SK-N-SH (cell line): ENCODE results near the gene ANO6. TPM values are rescaled to one million over a fixed set of nuclear protein-coding genes. Genes with fewer than 3 reads are reported as not detected.

Experiments
- CTCF ChIA-PET: fragments of 300-600, 350-600 bp; formaldehyde crosslinking; extraction: SDS; loops from one replicate; lab custom pipeline; 2021; lab: Yijun Ruan, JAX
- POLR2A ChIA-PET: fragments of 350-600 bp; sonication (Branson Sonifier 250); formaldehyde crosslinking; extraction: SDS; loops from one replicate; lab custom pipeline; 2020; ENCODE audit warnings: antibody characterized with exemption, inconsistent platforms; lab: Yijun Ruan, JAX
- DNase-seq: peaks from one replicate; pipeline ENCODE4 v3.0.0; 2012
- H2AFZ ChIP-seq: fragments of 200-600 bp; sonication (generic); 2 replicates; pipeline ENCODE4 v1.8.1; 2016; ENCODE audit warnings: antibody characterized with exemption, mild to moderate bottlenecking, low read depth
- H3F3A ChIP-seq: fragments of 200-600 bp; sonication (generic); replicated peaks from 2 replicates; pipeline ENCODE3; 2016; ENCODE audit warnings: antibody characterized with exemption, mild to moderate bottlenecking; ENCODE audit not compliant: insufficient read depth
- H3K27ac ChIP-seq, 2 experiments: fragments of 200-500 bp in 1 of 2; fragments of 200-600 bp in 1 of 2; sonication (Bioruptor generic) in 1 of 2; sonication (generic), shearing (Covaris generic) in 1 of 2; 2 replicates each; pipeline versions ENCODE4 v1.5.1 to v1.6.1; 2014 to 2016; ENCODE audit warnings: low read depth in 2 of 2, inconsistent platforms in 1 of 2, low read length in 1 of 2, mild to moderate bottlenecking in 1 of 2, mixed read lengths in 1 of 2
- H3K27me3 ChIP-seq: fragments of 200-600 bp; sonication (generic), shearing (Covaris generic); 2 replicates; pipeline ENCODE4 v1.6.1; 2016; ENCODE audit warnings: mixed run types; ENCODE audit not compliant: insufficient read depth
- H3K36me3 ChIP-seq, 2 experiments: fragments of 200-500 bp in 1 of 2; fragments of 200-600 bp in 1 of 2; sonication (Bioruptor generic) in 1 of 2; sonication (generic) in 1 of 2; replicated peaks in 1 of 2; 2 replicates each; pipeline versions ENCODE3 to v1.5.1; 2014 to 2016; ENCODE audit warnings: low read length in 1 of 2, mild to moderate bottlenecking in 1 of 2; ENCODE audit not compliant: insufficient read depth in 2 of 2, control insufficient read depth in 1 of 2
- H3K4me1 ChIP-seq, 2 experiments: fragments of 200-500 bp in 1 of 2; fragments of 200-600 bp in 1 of 2; sonication (Bioruptor generic) in 1 of 2; sonication (generic), shearing (Covaris generic) in 1 of 2; 2 replicates each; pipeline versions ENCODE4 v1.5.1 to v1.6.1; 2014 to 2016; ENCODE audit warnings: low read depth in 1 of 2, low read length in 1 of 2, mixed run types in 1 of 2; ENCODE audit not compliant: insufficient read depth in 2 of 2, control insufficient read depth in 1 of 2
- H3K4me2 ChIP-seq: fragments of 200-600 bp; sonication (generic), shearing (Covaris generic); 2 replicates; pipeline ENCODE4 v1.6.1; 2017; ENCODE audit warnings: mixed run types
- H3K4me3 ChIP-seq, 2 experiments: fragments of 200-500 bp in 1 of 2; fragments of 200-600 bp in 1 of 2; sonication (Bioruptor generic) in 1 of 2; sonication (generic), shearing (Covaris generic) in 1 of 2; 2 replicates each; pipeline versions ENCODE4 v1.5.1 to v1.8.1; 2014 to 2016; ENCODE audit warnings: low read depth in 2 of 2, inconsistent platforms in 1 of 2, low read length in 1 of 2, mild to moderate bottlenecking in 1 of 2, mixed read lengths in 1 of 2, moderate library complexity in 1 of 2
- H3K79me2 ChIP-seq: fragments of 200-600 bp; sonication (generic); 2 replicates; pipeline ENCODE4 v1.8.1; 2017; ENCODE audit warnings: mild to moderate bottlenecking; ENCODE audit not compliant: insufficient read depth
- H3K9ac ChIP-seq: fragments of 200-600 bp; sonication (generic); 2 replicates; pipeline ENCODE4 v1.6.1; 2017; ENCODE audit warnings: mixed run types
- H3K9me2 ChIP-seq: fragments of 200-600 bp; sonication (generic); 2 replicates; pipeline ENCODE4 v1.6.1; 2017; ENCODE audit warnings: mixed run types
- H3K9me3 ChIP-seq: fragments of 200-600 bp; sonication (generic); 2 replicates; pipeline ENCODE4 v1.6.1; 2017; ENCODE audit warnings: mixed run types, mild to moderate bottlenecking, moderate library complexity
- H4K20me1 ChIP-seq: fragments of 200-600 bp; sonication (generic); 2 replicates; pipeline ENCODE4 v1.6.1; 2017; ENCODE audit warnings: mild to moderate bottlenecking, mixed run types; ENCODE audit not compliant: insufficient read depth
- ELF1 ChIP-seq: IDR thresholded peaks from 2 replicates; pipeline ENCODE4 v1.4.0; 2012
- FOXJ3 ChIP-seq: sonication (generic); formaldehyde crosslinking; IDR thresholded peaks from 2 replicates; pipeline ENCODE4 v1.5.1; 2020; ENCODE audit warnings: mild to moderate bottlenecking, missing genetic modification reagents
- GABPA ChIP-seq: IDR thresholded peaks from 2 replicates; pipeline ENCODE4 v1.4.0; 2012; ENCODE audit warnings: low read depth, mild to moderate bottlenecking
- JUND ChIP-seq: IDR thresholded peaks from 2 replicates; pipeline ENCODE4 v1.4.0; 2012
- NFIC ChIP-seq: IDR thresholded peaks from 2 replicates; pipeline ENCODE4 v1.4.0; 2012; ENCODE audit warnings: borderline replicate concordance
- NRF1 ChIP-seq: IDR thresholded peaks from 2 replicates; pipeline ENCODE4 v1.6.1; 2012; ENCODE audit warnings: low read depth, mild to moderate bottlenecking, low read length
- PBX3 ChIP-seq: IDR thresholded peaks from 2 replicates; pipeline ENCODE4; 2012
- RXRA ChIP-seq: IDR thresholded peaks from 2 replicates; pipeline ENCODE4 v1.4.0; 2012; ENCODE audit warnings: low read depth, mild to moderate bottlenecking, borderline replicate concordance
- SMC3 ChIP-seq: IDR thresholded peaks from 2 replicates; pipeline ENCODE4 v1.6.1; 2012; ENCODE audit warnings: low read depth, low read length, improper control_type of control experiment
- TAF1 ChIP-seq: IDR thresholded peaks from 2 replicates; pipeline ENCODE4 v1.6.1; 2012; ENCODE audit warnings: low read depth, mild to moderate bottlenecking, low read length, moderate library complexity, borderline replicate concordance
- TCF12 ChIP-seq: IDR thresholded peaks from 2 replicates; pipeline ENCODE4 v1.4.0; 2012
- USF2 ChIP-seq: fragments of 150-350 bp; IDR thresholded peaks from 2 replicates; pipeline ENCODE4 v1.6.1; 2017; ENCODE audit warnings: antibody characterized with exemption, low read length, low read depth, borderline replicate concordance
- YY1 ChIP-seq: IDR thresholded peaks from 2 replicates; pipeline ENCODE4 v1.4.0; 2012; ENCODE audit warnings: low read depth, mild to moderate bottlenecking
- WGBS: methylation state at CpG from one replicate; pipeline ENCODE4 v1.1.6; 2017; ENCODE audit warnings: low lambda C conversion rate; 5-methylcytosine and 5-hydroxymethylcytosine counted together
- polyA plus RNA-seq, 3 experiments: library from polyadenylated mRNA; depleted of rRNA; stranded (reverse); fragments of >200 nt; gene quantifications; 2 replicates each; pipeline ENCODE4 v1.2.3, GENCODE V29; 2012
- TF ChIP-seq, protein P1 (sequence below): IDR thresholded peaks from 2 replicates; pipeline ENCODE4 v1.4.0; 2012; ENCODE audit warnings: low read depth, borderline replicate concordance
- TF ChIP-seq, protein P2 (sequence below): IDR thresholded peaks from 2 replicates; pipeline ENCODE4 v1.4.0; 2012; ENCODE audit warnings: low read depth

ANO6 gene
- polyA plus RNA-seq, 1 of the 3 experiments (the other 2 are of a cell fraction): 20.1 TPM

DNA sequence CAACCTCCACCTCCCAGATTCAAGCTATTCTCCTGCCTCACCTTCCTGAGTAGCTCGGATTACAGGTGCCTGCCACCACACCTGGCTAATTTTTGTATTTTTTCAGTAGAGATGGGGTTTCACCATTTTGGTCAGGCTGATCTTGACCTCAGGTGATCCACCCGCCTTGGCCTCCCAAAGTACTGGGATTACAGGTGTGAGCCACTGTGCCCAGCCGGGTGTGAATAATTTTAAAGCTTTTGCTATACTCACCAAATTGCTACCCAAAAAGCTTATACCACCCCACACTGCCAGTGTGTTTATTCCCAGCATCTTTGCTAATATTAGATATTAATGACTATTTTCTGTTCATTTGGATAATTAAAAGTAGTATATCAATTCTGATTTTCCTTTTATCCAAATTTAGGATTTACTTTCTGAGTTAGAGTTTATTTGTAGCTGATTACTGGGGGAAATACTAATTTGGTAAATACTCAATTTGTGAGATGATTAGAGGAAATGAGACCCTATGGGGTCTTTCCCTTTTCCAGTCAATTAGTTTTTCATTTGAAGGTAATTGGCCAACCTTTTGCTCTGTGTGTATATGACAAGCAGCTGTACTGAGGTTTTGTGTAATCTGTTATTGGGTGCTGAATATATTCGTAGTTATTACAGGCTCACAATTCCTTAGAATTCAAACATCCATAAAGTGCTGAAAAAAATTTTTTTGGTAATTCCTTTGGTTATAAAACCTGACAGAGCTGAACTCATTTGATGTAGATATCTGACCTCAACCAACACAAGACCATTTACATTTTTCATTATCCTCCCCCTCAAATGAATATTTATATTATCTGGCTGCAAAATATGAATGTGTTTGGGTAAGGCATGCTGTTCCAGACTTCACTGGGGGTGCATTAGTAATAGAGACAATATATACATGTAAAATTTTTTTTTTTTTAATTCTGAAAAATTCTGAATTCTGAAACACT lies 73.6 kb downstream of the ANO6 start:
- H3K4me1 ChIP-seq: peaks cover 0 to 21% of the 10 kb centered on the region in 2 experiments
- peaks cover 73% of the 10 kb centered on the region for H3K79me2 ChIP-seq
- POLR2A ChIA-PET: no interaction called here
- no peaks in the 10 kb centered on the region for H3K27me3 ChIP-seq
- H3K36me3 ChIP-seq: peaks cover 0 to 10% of the 10 kb centered on the region in 2 experiments
- TF ChIP-seq NFIC (no peak), NRF1 (no peak), TAF1 (no peak), RXRA (no peak), SMC3 (no peak), YY1 (no peak), FOXJ3 (CRISPR knock-in tag) (no peak), GABPA (no peak), USF2 (no peak), ELF1 (no peak), PBX3 (no peak)
- TF ChIP-seq, protein P1, sequence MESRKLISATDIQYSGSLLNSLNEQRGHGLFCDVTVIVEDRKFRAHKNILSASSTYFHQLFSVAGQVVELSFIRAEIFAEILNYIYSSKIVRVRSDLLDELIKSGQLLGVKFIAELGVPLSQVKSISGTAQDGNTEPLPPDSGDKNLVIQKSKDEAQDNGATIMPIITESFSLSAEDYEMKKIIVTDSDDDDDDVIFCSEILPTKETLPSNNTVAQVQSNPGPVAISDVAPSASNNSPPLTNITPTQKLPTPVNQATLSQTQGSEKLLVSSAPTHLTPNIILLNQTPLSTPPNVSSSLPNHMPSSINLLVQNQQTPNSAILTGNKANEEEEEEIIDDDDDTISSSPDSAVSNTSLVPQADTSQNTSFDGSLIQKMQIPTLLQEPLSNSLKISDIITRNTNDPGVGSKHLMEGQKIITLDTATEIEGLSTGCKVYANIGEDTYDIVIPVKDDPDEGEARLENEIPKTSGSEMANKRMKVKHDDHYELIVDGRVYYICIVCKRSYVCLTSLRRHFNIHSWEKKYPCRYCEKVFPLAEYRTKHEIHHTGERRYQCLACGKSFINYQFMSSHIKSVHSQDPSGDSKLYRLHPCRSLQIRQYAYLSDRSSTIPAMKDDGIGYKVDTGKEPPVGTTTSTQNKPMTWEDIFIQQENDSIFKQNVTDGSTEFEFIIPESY: no peak
- H2AFZ ChIP-seq: no peak overlapping the region
- no peak overlapping the region for H3K9ac ChIP-seq
- peak overlapping the region in 1 of 2 experiments; percentile 24; a peak in 1 of 4 replicates for H3K27ac ChIP-seq
- peaks cover 10% of the 10 kb centered on the region for H3F3A ChIP-seq
- CTCF ChIA-PET: interaction anchor here (0.6 to 1.3 kb wide), 3 partner anchors 21 to 696 kb away, joined by 3 to 5 read pairs (median 4); partner anchors contain the start of gene ARID2
- no peak overlapping the region for H3K4me3 ChIP-seq
- 93% methylated on average over 4 of the region's 4 CpGs for WGBS
- H4K20me1 ChIP-seq: no peaks in the 10 kb centered on the region
- H3K9me2 ChIP-seq: no peaks in the 10 kb centered on the region
- no peaks in the 10 kb centered on the region for H3K9me3 ChIP-seq
- no peak for DNase-seq
- H3K4me2 ChIP-seq: no peak overlapping the region

DNA sequence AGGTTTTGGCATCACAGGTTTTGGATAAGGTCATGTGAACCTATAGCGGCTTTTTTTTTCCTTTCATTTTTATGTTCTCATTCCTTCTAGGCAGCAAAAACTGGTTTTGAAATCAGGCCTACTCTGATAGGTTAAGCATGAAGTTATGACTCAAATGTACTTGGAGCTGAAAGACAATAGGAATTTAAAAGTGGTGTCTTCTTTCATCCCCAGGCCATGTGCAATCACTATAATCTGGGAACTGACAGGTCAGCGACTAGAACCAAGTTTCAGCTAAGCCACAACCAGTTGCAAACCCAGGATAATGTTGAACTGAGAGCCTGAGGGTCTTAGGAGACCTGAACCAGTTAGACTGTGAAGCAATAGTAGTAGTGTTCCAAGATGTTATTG lies 74.3 kb downstream of the ANO6 start:
- no peak overlapping the region for H2AFZ ChIP-seq
- TF ChIP-seq SMC3: no peak
- TF ChIP-seq, protein P2, sequence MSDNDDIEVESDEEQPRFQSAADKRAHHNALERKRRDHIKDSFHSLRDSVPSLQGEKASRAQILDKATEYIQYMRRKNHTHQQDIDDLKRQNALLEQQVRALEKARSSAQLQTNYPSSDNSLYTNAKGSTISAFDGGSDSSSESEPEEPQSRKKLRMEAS: peak; percentile 53; the same call in 1 of the 2 replicates
- TF ChIP-seq JUND: 0 out of 2 replicates have a peak, but pooled peaks have one; percentile 7
- TF ChIP-seq TCF12: peak; percentile 53
- peak; percentile 24; the same call in 1 of the 2 replicates for TF ChIP-seq PBX3
- TF ChIP-seq, all 33 proteins: peak for 4
- no peaks in the 10 kb centered on the region for H3K9me2 ChIP-seq
- peaks cover 0 to 10% of the 10 kb centered on the region in 2 experiments for H3K36me3 ChIP-seq
- no peak overlapping the region for H3K4me3 ChIP-seq
- DNase-seq: no peak
- CTCF ChIA-PET: interaction anchor here (0.6 to 1.3 kb wide), 3 partner anchors 21 to 695 kb away, joined by 3 to 5 read pairs (median 4); partner anchors contain the start of gene ARID2
- H3K4me2 ChIP-seq: no peak overlapping the region
- H3F3A ChIP-seq: peaks cover 3% of the 10 kb centered on the region
- POLR2A ChIA-PET: no interaction called here
- no peaks in the 10 kb centered on the region for H3K27me3 ChIP-seq
- H3K9ac ChIP-seq: no peak overlapping the region
- peaks cover 73% of the 10 kb centered on the region for H3K79me2 ChIP-seq
- H3K4me1 ChIP-seq: peaks cover 0 to 14% of the 10 kb centered on the region in 2 experiments; a peak in 3 of 4 replicates
- no peaks in the 10 kb centered on the region for H3K9me3 ChIP-seq
- peak overlapping the region in 1 of 2 experiments; percentile 24; a peak in 1 of 4 replicates for H3K27ac ChIP-seq
- H4K20me1 ChIP-seq: no peaks in the 10 kb centered on the region
- WGBS: 68% methylated on average over 2 of the region's 2 CpGs
